Right renal cortex interstitium (tissue), 3 donors: Measurements from ENCODE around the gene EZR. TPM values are rescaled to one million over a fixed set of nuclear protein-coding genes. Genes with fewer than 3 reads are reported as not detected.

Source experiments
- DNase-seq, 3 donors: peaks; one replicate each; pipeline ENCODE4 v3.0.0-alpha.2; 2013; ENCODE audit warnings: low read depth in 3 of 3, low spot score in 2 of 3
- polyA plus RNA-seq, 3 donors: library from polyadenylated mRNA; unstranded; fragments of 120-200 nt; gene quantifications; one replicate each; pipeline ENCODE4 v1.2.1, GENCODE V29; 2013; ENCODE audit not compliant: insufficient read length in 3 of 3

The EZR gene
- polyA plus RNA-seq, 3 donors, result 246 to 271 (median 263) TPM

DNA sequence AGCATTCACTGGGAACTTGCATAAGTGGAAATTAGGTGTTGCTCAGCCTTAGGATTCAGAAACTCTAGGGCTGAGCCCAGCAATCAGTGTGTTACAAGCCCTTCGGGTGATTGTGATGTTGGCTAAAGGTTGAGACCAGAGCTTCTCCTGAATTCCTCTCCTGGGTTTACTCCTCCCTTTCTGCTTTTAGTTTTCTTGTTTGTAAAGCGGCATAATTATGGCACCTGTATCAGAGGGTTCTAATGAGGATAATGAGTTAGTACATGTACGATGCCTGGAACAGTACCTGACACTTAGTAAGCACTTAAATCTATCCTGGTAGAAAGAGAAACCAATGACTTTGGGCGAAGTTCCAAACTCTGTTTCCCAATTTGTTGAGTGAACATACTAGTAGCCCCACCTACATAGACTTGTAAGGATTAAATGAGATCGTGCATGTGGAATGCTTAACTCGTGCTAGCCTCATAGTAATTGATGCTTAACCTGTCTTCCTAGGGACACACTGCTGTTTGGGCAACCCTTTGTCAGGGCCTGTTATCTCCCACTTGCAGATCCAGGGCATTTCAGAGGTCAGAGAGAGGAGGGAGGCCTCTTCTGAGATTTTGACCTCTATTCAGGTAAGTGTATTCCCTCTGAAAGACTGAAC, 932 bp upstream of the EZR start:
- no peak for DNase-seq

DNA sequence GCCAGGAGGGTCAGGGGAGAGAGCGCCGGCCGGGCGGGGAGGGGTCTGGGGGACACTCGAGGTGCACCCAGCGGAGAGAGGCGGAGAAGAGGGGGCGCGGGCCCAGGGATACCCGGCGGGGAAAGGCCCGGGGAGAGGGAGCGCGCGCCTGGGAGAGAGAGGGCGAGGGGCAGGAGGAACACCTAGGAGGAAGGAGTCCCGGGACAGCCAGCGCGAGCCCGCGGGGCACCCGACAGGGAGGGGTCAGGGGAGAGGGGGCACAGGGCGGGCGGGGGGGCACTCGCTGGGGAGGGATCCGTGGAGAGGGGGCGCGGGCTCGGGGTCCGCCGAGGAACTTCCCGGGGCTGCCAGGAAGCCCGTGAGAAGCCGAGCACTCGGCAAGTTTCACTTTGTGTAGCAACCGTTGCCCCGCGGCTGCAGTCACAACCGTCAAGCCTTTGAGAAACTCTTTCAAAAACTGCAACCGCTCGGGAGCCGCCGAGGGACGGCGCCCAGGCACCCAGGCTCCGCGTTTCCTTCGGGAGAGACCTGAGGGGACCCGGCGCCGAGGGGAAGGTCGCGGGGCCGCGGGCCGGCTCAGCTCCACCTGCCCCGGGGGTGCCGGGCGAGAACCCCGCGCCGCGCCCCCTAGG, 471 bp downstream of the EZR start:
- DNase-seq, result no peak

DNA sequence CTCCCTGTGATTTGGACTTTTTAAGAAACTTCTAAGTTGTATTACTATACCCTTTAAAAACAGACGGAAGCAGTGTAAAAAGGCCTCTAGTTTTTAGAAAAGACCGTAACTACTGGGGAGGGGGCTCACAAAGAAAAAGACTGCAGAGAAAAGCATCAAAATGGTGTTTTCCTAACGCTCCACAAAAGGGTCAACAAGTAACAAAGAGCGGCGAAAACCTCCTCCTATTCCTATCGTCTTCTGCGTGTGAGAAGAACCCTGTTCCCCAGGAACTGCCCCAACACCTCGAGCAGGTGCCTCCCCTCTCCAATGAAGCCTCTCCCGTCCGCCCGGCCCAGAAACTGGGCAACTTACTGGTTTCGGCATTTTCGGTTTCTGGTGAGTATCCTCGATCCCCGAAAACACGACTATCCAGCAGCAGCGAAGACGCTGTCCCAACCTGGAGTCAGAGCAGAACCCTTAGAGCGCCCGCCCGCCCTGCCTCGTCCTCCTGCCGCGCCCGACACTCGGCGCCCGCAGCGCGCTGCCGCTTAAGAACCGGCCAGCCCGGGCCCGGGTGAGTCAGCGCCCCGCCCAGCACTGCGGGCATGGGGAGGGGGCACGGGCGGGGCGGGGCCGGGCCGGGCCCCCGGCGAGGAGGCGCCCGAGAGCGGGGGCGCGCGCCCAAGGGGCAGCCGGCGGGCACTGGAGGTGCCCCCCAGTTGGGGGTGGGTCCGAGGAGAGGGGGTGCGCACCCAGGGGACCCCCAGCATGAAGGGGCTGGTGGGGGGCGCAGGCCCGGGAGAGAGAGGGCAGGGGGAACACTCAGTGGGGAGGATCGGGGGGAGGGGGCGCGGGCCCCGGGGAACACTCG, 1.2 kb downstream of the EZR start:
- no peak for DNase-seq

DNA sequence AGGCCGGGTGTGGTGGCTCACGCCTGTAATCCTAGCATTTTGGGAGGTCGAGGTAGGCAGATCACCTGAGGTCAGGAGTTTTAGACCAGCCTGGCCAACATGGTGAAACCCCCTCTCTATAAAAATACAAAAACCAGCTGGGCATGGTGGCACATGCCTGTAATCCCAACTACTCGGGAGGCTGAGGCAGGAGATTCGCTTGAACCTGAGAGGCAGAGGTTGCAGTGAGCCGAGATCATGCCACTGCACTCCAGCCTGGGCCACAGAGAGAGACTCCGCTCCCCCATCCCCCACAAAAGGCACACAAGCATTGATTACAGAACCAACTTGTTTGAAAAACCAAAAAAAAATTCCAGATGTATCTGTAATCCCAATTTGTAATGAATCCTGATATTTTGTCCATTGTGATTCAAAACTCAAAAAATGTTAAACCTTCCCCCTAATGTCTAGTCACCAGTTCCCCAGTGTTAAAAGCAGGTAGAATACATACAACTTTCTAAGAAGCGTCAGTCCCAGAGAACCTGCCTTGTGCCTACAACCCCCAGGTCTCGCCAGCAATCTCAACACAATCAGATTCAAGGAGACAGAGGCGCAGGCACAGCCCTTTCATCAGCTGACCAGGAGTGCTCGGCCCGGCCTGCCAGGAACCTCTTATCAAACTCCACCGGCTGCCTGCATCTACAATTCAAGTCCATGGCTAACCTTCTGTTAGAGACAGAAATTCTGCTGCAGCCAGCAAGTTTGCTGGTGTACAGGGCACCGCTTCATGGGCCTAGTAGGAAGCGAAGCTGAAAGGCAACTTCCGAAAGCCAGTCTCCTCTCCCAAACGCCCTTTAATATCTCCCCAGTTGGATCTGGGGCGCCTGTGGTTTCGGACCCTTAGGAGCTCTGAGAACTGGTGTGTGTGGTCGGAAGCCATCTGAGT, 2.1 kb downstream of the EZR start:
- DNase-seq, result no peak

DNA sequence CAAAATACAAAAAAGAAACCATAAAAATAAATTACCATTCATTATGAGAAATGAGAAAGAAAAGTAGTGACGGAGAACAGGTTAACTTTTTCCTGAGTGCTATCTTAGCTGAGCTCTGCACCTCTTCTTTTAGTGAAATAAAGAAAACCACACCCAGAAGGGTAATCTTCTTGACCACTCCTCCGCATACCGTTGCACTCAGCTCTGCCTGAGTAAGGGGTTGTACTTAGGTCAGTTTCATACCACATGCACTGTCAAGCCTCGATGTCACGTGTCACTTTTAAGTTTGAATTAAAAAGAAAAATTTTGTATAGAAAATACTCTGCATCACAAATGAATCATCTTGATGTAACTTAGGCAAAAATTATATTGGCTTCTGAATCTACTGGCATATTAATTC, 2.8 kb downstream of the EZR start:
- no peak for DNase-seq

DNA sequence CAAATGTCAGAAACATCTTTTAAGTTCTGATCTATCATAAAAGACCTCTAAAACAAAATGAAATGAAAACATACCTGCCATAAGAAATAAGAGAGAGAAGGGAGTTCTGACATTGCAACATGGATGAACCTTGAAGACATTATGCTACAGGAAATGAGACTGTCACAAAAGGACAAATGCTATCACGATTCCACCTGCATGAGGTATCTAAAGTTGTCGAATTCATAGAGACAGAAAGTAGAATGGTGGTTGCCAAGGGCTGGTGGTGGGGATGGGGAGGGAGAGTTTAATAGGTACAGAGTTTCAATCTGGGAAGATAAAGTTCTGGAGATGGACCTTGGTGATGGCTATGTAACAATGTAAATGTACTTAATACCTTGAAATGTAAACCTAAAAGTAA, 3.3 kb downstream of the EZR start:
- no peak for DNase-seq

DNA sequence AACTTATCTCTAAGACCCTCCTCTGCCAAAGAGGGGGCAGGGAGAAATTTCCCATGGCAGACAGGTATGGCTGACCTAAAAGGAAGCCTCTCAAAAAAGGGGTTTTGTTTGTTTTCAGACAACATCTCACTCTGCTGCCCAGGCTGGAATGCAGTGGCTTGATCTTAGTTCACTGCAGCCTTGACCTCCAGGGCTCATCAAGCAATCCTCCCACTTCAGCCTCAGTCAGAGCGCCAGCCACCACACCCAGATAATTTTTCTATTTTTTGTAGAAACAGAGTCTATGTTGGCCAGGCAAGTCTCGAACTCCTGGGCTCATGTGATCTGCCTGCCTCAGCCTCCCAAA, 3.8 kb downstream of the EZR start:
- DNase-seq, result no peak

DNA sequence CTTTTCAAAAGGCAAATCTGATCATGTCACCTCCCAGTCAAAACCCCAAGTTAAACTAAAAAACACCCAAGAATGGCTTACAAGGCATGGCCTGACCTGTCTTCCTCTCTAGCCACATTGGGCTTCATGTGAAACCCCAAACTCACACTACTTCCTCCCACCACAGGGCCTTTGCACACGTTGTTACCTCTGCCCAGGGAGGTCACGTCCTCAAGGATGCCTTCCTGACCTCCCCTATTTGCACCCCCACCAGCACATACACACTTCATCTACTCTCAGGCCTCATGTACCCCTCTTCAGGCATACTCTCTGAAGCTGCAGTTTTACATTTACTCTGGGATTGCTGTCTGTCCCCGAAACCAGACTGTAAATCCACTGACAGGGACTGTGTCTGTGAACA, 6.1 kb downstream of the EZR start:
- DNase-seq, result no peak

DNA sequence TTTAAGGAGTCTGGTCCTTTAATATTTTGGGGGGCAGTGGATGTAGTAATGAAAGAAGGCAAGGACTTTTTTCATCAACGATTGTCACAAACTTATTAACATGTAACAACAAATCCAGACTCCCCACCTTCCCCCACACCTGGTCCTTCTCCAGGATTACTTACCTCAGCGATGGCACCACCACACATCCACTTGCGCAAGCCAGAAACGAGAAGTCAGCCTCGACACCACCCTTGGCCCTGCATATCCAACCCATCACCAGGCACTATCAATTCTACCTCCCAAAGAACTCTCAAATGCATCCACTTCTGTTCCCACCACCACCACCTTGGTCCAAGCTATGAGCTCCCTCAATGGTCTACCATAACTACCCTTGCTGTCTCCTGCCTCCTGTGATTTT, 6.6 kb downstream of the EZR start:
- no peak for DNase-seq

DNA sequence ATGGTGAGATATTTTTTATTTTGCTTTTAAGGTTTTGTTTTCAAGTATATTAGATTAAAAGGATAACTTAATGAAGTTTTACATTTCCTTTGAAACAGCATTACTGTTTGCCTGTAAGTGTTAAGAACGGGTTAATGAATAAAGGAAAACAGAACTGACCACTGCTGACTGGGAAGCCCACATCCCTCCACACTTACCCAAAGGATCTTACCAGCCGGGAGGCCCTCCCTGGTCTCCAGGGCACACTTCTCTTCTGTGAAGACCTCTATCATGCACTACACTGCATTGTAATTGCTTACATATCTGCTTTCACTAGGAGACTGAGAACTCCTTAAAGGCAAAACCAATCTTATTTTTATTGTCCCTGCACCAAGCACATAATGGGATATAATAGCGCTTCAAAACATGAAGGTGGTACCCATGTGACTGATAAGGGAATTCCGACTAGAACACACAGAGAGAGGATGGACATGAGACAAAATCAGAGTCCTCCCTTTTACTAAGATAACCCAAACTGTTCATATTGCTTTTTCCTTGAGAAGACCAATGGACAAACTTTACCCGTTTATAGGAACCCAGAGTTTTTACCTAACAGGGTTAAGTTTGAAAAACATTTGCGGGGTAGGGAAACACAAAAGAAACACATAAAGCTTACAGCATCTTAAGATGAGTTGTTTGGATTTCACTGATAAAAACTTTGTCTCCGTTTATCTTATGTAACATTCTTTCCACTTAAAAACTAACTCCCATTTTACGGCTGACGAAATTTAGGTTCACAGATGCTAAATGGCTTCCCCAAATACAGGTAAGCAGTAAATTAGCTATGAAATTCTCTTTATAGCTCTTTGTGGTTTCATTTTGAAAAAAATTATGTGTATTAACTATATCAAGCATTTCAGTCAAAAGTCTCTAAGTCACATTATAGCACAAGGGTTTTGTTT, 8.7 kb downstream of the EZR start:
- no peak for DNase-seq

DNA sequence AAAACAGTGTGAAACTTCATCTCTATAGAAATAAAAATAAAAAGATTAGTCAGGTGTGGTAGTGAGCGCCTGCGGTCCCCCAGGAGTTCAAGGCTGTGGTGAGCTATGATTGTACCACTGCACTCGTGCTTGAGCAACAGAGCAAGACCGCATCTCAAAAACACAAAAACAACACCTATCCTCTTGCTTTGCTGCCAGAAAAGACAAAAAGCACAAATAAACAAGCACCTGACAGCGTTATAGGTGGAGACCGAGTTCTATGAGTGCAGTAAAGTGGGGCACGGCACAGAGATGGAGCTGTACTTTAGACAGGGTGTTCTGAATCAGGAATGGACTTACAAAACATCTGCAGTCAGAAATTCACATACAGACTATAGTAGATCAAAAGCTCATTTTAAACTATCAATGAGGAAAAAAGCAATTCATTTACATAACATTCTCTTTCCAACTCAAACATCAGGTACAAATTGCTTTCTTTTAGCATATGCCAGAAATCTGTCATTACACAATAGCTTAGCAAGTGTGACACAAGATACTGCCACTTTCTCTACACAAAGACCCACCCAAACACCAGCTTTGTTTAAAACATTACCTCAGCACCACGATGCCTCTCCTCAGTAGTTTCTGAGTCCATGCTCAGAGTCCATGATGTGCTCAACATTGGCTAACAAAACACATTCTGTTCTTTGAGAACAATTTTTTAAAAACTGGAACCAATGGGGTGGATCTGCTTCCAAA, 10.1 kb downstream of the EZR start:
- DNase-seq, result no peak

DNA sequence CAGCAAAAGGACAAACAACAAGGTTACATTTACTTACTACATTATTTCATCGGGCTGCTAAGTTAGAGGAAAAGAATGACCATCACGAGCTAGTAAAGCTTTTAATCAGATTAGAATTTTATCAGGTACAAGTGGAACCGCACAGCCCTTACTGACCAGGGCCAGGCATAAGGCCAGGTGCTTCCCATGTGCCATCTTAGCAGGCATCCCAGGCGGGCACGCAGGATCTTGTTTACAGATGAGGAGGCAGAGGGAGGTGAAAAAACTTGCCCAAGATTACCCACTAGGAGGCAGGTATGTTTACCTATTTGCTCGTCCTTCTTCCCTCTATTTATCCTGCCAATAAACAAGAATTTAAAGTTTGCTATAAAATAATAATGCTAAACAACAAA, 10.7 kb downstream of the EZR start:
- no peak for DNase-seq

DNA sequence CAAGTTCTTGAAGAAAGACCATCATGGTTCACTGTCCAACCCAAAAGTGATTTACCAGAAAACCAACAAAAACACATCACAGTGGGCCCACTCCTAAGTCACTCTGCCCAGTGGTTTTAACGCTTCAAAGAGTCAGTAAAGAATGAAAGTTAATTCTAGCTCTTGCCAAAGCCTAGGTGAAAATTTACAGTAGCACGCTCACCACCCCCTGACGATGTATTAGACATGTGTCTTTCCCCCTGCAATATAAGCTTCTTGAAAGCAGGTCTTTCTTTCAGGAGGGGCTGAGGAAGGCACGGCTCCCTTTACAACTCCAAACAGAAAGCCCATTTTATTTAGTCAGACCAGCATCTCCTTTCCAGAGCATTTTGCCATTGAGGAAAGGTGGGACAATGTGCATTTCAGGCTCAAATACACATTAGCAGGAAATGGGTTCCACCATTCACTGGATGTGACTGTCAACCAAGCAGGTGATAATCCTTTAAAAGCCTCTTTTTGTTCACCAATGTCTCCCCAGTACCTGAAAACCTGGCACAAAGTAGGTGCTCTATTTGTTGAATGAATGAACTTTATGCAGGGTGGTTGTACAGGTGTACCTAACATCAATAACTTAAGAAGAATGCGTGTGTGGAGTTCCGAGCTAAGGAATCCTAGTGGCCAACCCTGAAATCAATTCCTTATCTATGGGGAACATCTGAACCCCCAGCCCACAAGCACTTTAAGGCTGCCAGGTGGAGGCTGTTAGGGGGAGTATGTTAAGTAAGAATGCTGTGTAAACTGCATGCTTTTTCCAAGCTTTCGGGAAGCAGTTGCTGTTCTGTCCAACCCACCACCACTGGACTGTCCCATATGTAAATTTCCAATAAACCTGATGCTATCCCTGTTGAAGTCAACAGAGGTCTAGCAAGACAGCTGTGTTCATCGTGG, 11.4 kb downstream of the EZR start:
- DNase-seq, result no peak

DNA sequence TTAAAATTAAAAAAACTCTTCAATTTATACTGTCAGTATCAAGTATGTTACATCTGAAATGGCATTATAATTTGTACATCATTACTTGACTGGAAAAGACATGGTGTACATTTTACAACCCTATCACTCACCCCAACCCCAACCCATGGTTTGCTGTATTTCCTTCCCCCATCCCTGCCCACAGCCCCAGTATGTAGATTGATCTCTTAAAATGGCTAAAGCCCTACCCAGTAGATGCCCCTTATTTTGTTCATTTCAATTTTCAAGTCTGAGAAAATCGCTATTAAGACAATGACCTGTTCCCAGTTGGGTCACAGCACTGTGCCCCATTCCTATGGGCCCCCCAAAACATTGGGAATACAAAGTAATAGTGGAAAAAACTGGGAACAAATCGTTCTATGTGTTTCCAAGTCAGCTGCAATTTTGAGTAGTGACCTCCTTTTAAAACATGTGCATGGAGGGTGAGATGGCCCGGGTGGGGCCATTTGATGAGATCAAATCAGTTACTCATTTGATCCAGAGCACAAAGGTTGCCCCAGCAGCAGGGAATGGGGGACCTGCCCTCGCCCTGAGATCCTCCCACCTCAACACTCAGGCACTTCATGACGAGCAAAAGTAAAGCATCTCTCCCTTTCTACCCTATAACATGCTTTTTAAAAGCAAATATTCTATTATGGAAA, 13.3 kb downstream of the EZR start:
- no peak for DNase-seq

DNA sequence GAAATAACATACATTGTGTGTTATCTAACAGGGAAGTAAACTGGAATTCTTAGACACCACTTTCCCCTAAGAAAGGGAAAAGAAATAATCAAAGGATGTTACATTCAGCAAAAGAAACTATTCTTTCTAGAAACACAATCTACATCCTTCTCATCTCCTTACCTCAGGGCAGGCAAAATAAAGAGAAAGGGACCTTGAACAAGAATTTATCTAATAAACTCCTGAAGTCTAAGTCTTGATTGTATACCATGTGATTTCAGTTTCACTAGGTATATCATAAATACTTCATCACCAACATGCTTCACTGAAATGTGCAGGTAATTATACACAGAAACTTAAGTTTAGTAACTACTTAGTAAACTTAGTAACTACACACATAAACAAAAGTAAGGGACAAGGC, 15.0 kb downstream of the EZR start:
- no peak for DNase-seq

DNA sequence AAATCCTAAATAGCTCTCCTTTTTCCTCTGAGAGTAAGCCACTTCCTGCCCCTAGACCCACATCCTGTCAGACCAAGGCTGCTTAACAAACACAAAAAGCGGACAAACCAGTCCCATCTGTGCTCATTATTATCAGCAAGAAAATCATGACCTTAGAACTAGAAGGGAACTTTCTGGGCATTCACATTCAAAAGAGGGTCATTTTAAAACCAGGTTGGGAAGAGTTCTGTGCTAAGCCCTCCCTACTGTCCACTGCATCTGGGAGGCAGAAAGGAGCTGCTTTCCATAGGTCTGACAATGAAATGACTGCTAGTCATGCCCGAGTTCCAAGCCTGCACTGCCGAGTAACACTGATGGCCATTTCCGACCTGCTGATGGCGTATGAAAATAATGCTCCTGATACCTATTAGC, 15.4 kb downstream of the EZR start:
- DNase-seq, result no peak

DNA sequence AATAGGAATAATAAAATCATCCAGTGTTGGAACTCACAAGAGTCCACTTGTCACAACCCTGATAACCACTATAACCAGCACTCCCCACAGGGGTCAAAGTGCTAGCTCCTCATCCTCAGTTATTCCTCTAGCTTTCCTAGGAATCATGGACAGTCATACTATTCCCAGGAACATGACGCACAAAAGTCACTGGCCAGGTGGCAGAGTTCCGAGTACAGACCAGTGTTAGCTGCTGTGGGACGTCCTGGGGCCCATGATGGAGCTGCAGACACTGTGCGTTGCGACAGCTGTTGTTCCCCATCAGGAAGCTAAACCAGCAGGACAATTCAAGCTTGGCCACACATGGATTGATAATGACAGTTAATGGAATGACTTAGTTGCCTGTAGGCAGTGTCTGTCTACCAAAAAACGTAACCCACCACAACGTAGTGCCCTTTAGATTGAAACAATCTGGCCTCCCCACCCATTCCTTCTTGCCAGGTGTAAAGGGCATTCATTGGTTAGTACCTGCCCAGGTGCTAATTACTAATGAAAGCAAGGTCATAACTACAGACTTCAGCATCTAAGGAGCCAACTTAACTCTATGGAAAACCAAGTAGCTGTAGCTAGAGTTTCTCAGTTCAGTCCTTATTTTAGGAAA, 17.4 kb downstream of the EZR start:
- no peak for DNase-seq
